H9 (cell line): ENCODE results near the gene BBOX1. TPM values are rescaled to one million over a fixed set of nuclear protein-coding genes. Genes with fewer than 3 reads are reported as not detected.

Experiments
- DNase-seq: peaks from one replicate; pipeline ENCODE4 v3.0.0-alpha.2; 2017
- H2AFZ ChIP-seq: one replicate; pipeline ENCODE4 v1.6.1; 2013; ENCODE audit warnings: mild to moderate bottlenecking, low read length, control low read depth, moderate library complexity
- H2AK5ac ChIP-seq: 2 replicates; pipeline ENCODE4 v1.6.1; 2013; ENCODE audit warnings: low read length, control low read depth, mixed read lengths; ENCODE audit not compliant: insufficient read length
- H2BK120ac ChIP-seq: one replicate; pipeline ENCODE4 v1.6.1; 2013; ENCODE audit warnings: low read depth, mild to moderate bottlenecking, low read length, control low read depth, inconsistent platforms; ENCODE audit not compliant: poor library complexity, severe bottlenecking
- H2BK12ac ChIP-seq: 2 replicates; pipeline ENCODE4 v1.6.1; 2013; ENCODE audit warnings: low read length, control low read depth, mixed read lengths, low read depth; ENCODE audit not compliant: insufficient read length
- H2BK15ac ChIP-seq: 2 replicates; pipeline ENCODE4 v1.6.1; 2013; ENCODE audit warnings: low read depth, low read length, control low read depth
- H2BK20ac ChIP-seq: one replicate; pipeline ENCODE4 v1.6.1; 2013; ENCODE audit warnings: low read depth, mild to moderate bottlenecking, low read length, control low read depth, inconsistent platforms; ENCODE audit not compliant: poor library complexity, severe bottlenecking
- H2BK5ac ChIP-seq: 2 replicates; pipeline ENCODE4 v1.6.1; 2013; ENCODE audit warnings: low read length, control low read depth, mixed read lengths; ENCODE audit not compliant: insufficient read length
- H3K14ac ChIP-seq: 2 replicates; pipeline ENCODE4 v1.6.1; 2013; ENCODE audit warnings: low read length, control low read depth; ENCODE audit not compliant: insufficient read depth
- H3K18ac ChIP-seq: 2 replicates; pipeline ENCODE4 v1.6.1; 2013; ENCODE audit warnings: low read depth, mild to moderate bottlenecking, mixed read lengths, low read length, control low read depth; ENCODE audit not compliant: insufficient read length
- H3K23ac ChIP-seq: 2 replicates; pipeline ENCODE4 v1.6.1; 2013; ENCODE audit warnings: low read length, control low read depth, mixed read lengths, low read depth; ENCODE audit not compliant: insufficient read length
- H3K23me2 ChIP-seq: 2 replicates; pipeline ENCODE4 v1.6.1; 2013; ENCODE audit warnings: low read depth, mild to moderate bottlenecking, mixed read lengths, low read length, control low read depth; ENCODE audit not compliant: insufficient read length, poor library complexity, severe bottlenecking
- H3K27ac ChIP-seq: 2 replicates; pipeline ENCODE4 v1.5.1; 2013; ENCODE audit warnings: low read length, control low read depth, mixed read lengths, low read depth; ENCODE audit not compliant: insufficient read length
- H3K27me3 ChIP-seq: 2 replicates; pipeline ENCODE4 v1.6.1; 2013; ENCODE audit warnings: low read length, control low read depth, inconsistent platforms; ENCODE audit not compliant: insufficient read depth
- H3K4ac ChIP-seq: 2 replicates; pipeline ENCODE4 v1.6.1; 2013; ENCODE audit warnings: low read depth, mild to moderate bottlenecking, control low read depth, inconsistent platforms, low read length, moderate library complexity
- H3K4me1 ChIP-seq: 2 replicates; pipeline ENCODE4 v1.6.1; 2013; ENCODE audit warnings: low read length, control low read depth, inconsistent platforms; ENCODE audit not compliant: insufficient read depth
- H3K4me2 ChIP-seq: 2 replicates; pipeline ENCODE4 v1.6.1; 2013; ENCODE audit warnings: low read length, control low read depth, mixed read lengths; ENCODE audit not compliant: insufficient read length, insufficient read depth
- H3K56ac ChIP-seq: 2 replicates; pipeline ENCODE4 v1.6.1; 2013; ENCODE audit warnings: low read depth, mild to moderate bottlenecking, mixed read lengths, low read length, control low read depth; ENCODE audit not compliant: insufficient read length
- H3K79me1 ChIP-seq: 2 replicates; pipeline ENCODE4 v1.6.1; 2013; ENCODE audit warnings: low read depth, mild to moderate bottlenecking, moderate library complexity, low read length, control low read depth, inconsistent platforms; ENCODE audit not compliant: insufficient read depth, poor library complexity, severe bottlenecking
- H3K79me2 ChIP-seq: 2 replicates; pipeline ENCODE4 v1.6.1; 2013; ENCODE audit warnings: low read length, control low read depth, inconsistent platforms; ENCODE audit not compliant: insufficient read depth
- H3K9ac ChIP-seq: 2 replicates; pipeline ENCODE4 v1.6.1; 2013; ENCODE audit warnings: low read length, control low read depth, mixed read lengths; ENCODE audit not compliant: insufficient read length; ENCODE audit errors: extremely low read depth
- H3K9me3 ChIP-seq: one replicate; pipeline ENCODE4 v1.6.1; 2013; ENCODE audit warnings: low read depth, low read length, inconsistent platforms; ENCODE audit not compliant: control insufficient read depth
- H3T11ph ChIP-seq: one replicate; pipeline ENCODE4 v1.6.1; 2013; ENCODE audit warnings: mild to moderate bottlenecking, low read length, control low read depth, inconsistent platforms
- H4K20me1 ChIP-seq: one replicate; pipeline ENCODE4 v1.6.1; 2013; ENCODE audit not compliant: control insufficient read depth, insufficient read length, insufficient read depth
- H4K5ac ChIP-seq: 2 replicates; pipeline ENCODE4 v1.6.1; 2013; ENCODE audit warnings: low read depth, mild to moderate bottlenecking, mixed read lengths, low read length, control low read depth; ENCODE audit not compliant: insufficient read length
- H4K8ac ChIP-seq: replicated peaks from 2 replicates; pipeline ENCODE4 v1.6.1; 2013; ENCODE audit warnings: low read length, control low read depth, mixed read lengths, low read depth; ENCODE audit not compliant: insufficient read length
- H4K91ac ChIP-seq: 2 replicates; pipeline ENCODE4 v1.6.1; 2013; ENCODE audit warnings: low read depth, mild to moderate bottlenecking, moderate library complexity, mixed read lengths, low read length, control low read depth; ENCODE audit not compliant: insufficient read length
- H3K27ac Mint-ChIP-seq, 3 experiments: 2 replicates in 2 of 3; 3 replicates in 1 of 3; pipeline ENCODE4 v1.8.0; 2020 to 2021; ENCODE audit warnings: mixed read lengths in 3 of 3, mild to moderate bottlenecking in 1 of 3, moderate library complexity in 1 of 3
- H3K27me3 Mint-ChIP-seq: 2 replicates; pipeline ENCODE4 v1.8.0; 2021; ENCODE audit warnings: low read depth, mild to moderate bottlenecking, moderate library complexity, mixed read lengths
- H3K36me3 Mint-ChIP-seq, 3 experiments: 2 replicates in 2 of 3; 3 replicates in 1 of 3; pipeline ENCODE4 v1.8.0; 2020 to 2021; ENCODE audit warnings: low read depth in 3 of 3, mixed read lengths in 3 of 3; ENCODE audit not compliant: insufficient read depth in 1 of 3
- H3K4me1 Mint-ChIP-seq, 2 experiments: 2 replicates each; pipeline ENCODE4 v1.8.0; 2020; ENCODE audit warnings: mixed read lengths in 2 of 2
- H3K4me3 Mint-ChIP-seq, 2 experiments: 2 replicates in 1 of 2; 3 replicates in 1 of 2; pipeline ENCODE4 v1.8.0; 2020 to 2021; ENCODE audit warnings: mild to moderate bottlenecking in 2 of 2, mixed read lengths in 2 of 2, moderate library complexity in 1 of 2
- H3K9me3 Mint-ChIP-seq, 2 experiments: 2 replicates in 1 of 2; 3 replicates in 1 of 2; pipeline ENCODE4 v1.8.0; 2020; ENCODE audit warnings: mild to moderate bottlenecking in 2 of 2, mixed read lengths in 2 of 2, moderate library complexity in 1 of 2
- WGBS: extraction: QIAGEN DNeasy Blood & Tissue Kit; methylation state at CpG from one replicate; pipeline ENCODE4 v1.1.7; 2013; ENCODE audit warnings: missing lambda C conversion rate, low lambda C conversion rate, mixed read lengths; ENCODE audit not compliant: insufficient read length; ENCODE audit errors: extremely low coverage; 5-methylcytosine and 5-hydroxymethylcytosine counted together
- total RNA-seq: library from RNA; stranded (reverse); gene quantifications from 2 replicates; pipeline ENCODE4 v1.2.1, GENCODE V29; 2021
- TF ChIP-seq, protein P1 (sequence below): fragments of 200-600 bp; sonication (generic); conservative IDR thresholded peaks from 3 replicates; pipeline ENCODE4 v1.8.0; 2021; ENCODE audit warnings: antibody characterized with exemption, mild to moderate bottlenecking

BBOX1 gene
- total RNA-seq, 1 experiment from 2014 or later, result not detected

- Mint-ChIP-seq H3K9me3 (no peaks in the 10 kb centered on the region), H3K27ac (no peak overlapping the region), H3K36me3 (no peaks in the 10 kb centered on the region), H3K27me3 (no peaks in the 10 kb centered on the region), H3K4me3 (no peak overlapping the region), H3K4me1 (no peaks in the 10 kb centered on the region)
- WGBS, result no CpG with 5 or more reads among the region's 4 CpGs
- Histone ChIP-seq H3K9me3 (no peaks in the 10 kb centered on the region), H4K5ac (no peak overlapping the region), H3K79me2 (no peaks in the 10 kb centered on the region), H3K14ac (no peak overlapping the region), H2BK20ac (no peak overlapping the region), H3K4me1 (no peaks in the 10 kb centered on the region), H3K27ac (no peak overlapping the region), H3K56ac (no peak overlapping the region), H3K79me1 (no peaks in the 10 kb centered on the region), H2BK120ac (no peak overlapping the region), H3K23ac (no peak overlapping the region), H3K4me2 (no peak overlapping the region), H2AK5ac (no peak overlapping the region), H3T11ph (no peak overlapping the region), H3K23me2 (no peaks in the 10 kb centered on the region), H4K20me1 (no peaks in the 10 kb centered on the region), H2BK15ac (no peak overlapping the region), H4K91ac (no peak overlapping the region), H4K8ac (no peak overlapping the region), H3K9ac (no peak overlapping the region), H3K4ac (no peak overlapping the region), H2BK12ac (no peak overlapping the region), H2AFZ (no peak overlapping the region), H2BK5ac (no peak overlapping the region), H3K18ac (no peak overlapping the region), H3K27me3 (no peaks in the 10 kb centered on the region)
- no peak for DNase-seq
- TF ChIP-seq, protein P1, sequence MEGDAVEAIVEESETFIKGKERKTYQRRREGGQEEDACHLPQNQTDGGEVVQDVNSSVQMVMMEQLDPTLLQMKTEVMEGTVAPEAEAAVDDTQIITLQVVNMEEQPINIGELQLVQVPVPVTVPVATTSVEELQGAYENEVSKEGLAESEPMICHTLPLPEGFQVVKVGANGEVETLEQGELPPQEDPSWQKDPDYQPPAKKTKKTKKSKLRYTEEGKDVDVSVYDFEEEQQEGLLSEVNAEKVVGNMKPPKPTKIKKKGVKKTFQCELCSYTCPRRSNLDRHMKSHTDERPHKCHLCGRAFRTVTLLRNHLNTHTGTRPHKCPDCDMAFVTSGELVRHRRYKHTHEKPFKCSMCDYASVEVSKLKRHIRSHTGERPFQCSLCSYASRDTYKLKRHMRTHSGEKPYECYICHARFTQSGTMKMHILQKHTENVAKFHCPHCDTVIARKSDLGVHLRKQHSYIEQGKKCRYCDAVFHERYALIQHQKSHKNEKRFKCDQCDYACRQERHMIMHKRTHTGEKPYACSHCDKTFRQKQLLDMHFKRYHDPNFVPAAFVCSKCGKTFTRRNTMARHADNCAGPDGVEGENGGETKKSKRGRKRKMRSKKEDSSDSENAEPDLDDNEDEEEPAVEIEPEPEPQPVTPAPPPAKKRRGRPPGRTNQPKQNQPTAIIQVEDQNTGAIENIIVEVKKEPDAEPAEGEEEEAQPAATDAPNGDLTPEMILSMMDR, result no peak
These were observed 28.9 kb upstream of the BBOX1 start for GRCh38 chr11:27011560-27012233.
